Medulla oblongata (tissue), 1 donor: ENCODE data around the gene CHST2.

Source experiments
- DNase-seq: peaks from one replicate; pipeline ENCODE4 v3.0.0-alpha.2; 2015; ENCODE audit errors: extremely low spot score

Gene CHST2

GRCh38 chr3:143166376-143166775 is 46.8 kb downstream of the CHST2 start:
- DNase-seq: no peak

GRCh38 chr3:143167969-143168854 is 48.6 kb downstream of the CHST2 start:
- no peak for DNase-seq

GRCh38 chr3:143168855-143169192 is 49.3 kb downstream of the CHST2 start:
- no peak for DNase-seq

GRCh38 chr3:143170074-143170473 is 50.5 kb downstream of the CHST2 start:
- no peak for DNase-seq

GRCh38 chr3:143170676-143171075 is 51.1 kb downstream of the CHST2 start:
- no peak for DNase-seq

GRCh38 chr3:143171141-143171980 is 51.8 kb downstream of the CHST2 start:
- no peak for DNase-seq

GRCh38 chr3:143172062-143172794 is 52.7 kb downstream of the CHST2 start:
- DNase-seq: no peak

GRCh38 chr3:143172795-143173145 is 53.2 kb downstream of the CHST2 start:
- DNase-seq: no peak

- no peak for DNase-seq
These were observed 53.7 kb downstream of the CHST2 start for GRCh38 chr3:143173242-143173641.
